GM13977 (cell line): Measurements from ENCODE around the gene STX1B.

Experiments used
- DNase-seq: peaks from one replicate; pipeline ENCODE4 v3.0.0; 2012; ENCODE audit warnings: low spot score
- in situ Hi-C: fragments of 300-500 bp; cut with MboI; formaldehyde crosslinking; loops from one replicate; pipeline ENCODE4 v1.12.0; 2022; ENCODE audit warnings: low sequenced_read_pairs, low pct_unique_long_range_greater_than_20kb, mixed read lengths, inconsistent platforms; ENCODE audit not compliant: unreplicated experiment
- TF ChIP-seq, protein P1 (sequence below): IDR thresholded peaks from 2 replicates; pipeline ENCODE4 v1.5.1; 2012; ENCODE audit warnings: mild to moderate bottlenecking, control low read depth; ENCODE audit not compliant: insufficient read depth; ENCODE audit errors: extremely low read depth, missing control alignments

Gene STX1B

DNA sequence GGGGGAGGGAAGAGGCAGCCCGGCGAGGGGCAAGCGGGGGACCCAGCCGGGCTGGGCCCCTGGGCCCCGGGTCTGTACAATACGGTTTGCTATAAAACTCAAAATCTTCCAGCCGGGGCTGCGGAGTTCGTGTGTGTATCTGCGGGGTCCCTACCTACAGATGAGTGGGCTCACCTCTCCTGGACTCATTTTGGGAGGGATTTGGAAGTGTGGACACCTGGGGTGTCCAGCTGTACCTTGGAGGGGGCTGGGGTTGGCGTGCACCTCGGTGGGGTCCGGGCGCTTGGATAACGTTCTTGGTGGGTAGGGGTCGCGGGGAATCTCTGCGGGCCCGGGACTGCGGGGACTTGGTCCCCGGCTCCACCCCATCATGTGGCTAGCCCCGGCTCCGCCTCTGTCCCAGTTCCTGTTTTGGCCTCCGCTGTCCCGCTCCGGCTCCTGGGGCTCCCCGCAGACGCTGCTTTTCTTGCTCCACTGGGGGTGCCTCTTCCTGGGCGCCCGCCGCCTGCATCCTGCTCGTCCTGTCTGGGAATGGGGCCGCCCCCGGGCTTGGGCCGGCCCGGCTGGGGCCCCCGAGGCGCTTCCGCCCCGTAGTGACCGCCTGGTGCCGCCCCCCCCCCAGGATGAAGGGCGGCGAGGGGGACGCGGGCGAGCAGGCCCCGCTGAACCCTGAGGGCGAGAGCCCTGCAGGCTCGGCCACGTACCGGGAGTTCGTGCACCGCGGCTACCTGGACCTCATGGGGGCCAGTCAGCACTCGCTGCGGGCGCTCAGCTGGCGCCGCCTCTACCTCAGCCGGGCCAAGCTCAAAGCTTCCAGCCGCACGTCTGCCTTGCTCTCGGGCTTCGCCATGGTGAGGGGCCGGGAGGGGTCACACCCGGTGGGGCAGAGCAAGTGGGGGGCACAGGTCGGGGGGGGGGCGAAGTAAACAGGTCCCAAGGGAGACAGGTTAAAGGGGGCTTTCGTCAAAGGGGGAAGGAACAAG, 61.5 kb downstream of the STX1B start, which contains the start of gene ORAI3:
ORAI3 (plus strand) TSS at position 402 of the 983 bp plus-strand sequence; CDS start at position 624, 222 bp downstream.
- TF ChIP-seq, protein P1, sequence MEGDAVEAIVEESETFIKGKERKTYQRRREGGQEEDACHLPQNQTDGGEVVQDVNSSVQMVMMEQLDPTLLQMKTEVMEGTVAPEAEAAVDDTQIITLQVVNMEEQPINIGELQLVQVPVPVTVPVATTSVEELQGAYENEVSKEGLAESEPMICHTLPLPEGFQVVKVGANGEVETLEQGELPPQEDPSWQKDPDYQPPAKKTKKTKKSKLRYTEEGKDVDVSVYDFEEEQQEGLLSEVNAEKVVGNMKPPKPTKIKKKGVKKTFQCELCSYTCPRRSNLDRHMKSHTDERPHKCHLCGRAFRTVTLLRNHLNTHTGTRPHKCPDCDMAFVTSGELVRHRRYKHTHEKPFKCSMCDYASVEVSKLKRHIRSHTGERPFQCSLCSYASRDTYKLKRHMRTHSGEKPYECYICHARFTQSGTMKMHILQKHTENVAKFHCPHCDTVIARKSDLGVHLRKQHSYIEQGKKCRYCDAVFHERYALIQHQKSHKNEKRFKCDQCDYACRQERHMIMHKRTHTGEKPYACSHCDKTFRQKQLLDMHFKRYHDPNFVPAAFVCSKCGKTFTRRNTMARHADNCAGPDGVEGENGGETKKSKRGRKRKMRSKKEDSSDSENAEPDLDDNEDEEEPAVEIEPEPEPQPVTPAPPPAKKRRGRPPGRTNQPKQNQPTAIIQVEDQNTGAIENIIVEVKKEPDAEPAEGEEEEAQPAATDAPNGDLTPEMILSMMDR, result no peak
- DNase-seq, result peak; percentile 88
- in situ Hi-C loops, result no loop called here

DNA sequence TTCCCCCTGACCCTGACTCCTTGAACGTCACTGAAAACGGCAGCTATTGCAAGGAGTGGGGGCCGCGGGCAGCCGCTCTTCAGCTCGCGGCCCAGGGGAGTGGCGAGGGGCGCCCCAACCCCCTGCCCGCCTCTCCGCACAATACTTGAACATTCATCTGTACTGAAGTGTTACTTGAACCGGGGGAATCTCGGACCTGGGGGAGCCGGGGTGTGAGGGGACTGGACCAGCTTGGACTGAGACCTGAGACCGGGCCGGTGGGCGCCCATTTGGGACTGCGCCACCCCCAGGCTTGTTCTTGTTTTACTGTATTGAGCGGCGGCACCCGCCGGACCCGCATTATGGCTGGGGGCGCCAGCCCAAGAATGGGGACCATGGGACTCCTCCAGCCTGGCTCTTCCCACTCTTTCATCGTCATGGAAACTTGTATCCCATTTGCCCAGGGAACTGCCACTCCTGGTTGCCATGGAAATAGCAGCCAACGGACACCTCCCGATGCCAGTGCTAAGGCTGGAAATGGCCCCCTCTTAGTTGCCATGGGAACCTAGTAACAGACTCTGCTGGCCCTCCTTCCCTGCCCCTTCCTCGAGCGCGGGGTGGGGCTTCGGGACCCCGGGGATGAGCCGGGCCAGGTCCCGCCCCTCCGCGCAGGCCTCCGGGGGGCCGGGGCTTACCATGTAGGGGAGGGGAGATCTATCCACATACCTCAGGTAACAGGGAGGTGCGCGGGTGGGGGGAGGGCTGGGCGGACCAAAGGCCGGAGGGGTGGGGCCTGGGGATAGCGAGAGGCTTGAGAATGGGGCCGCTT, 62.4 kb downstream of the STX1B start:
- in situ Hi-C loops, result no loop called here
- TF ChIP-seq, protein P1, result no peak
- peak; percentile 59 for DNase-seq

DNA sequence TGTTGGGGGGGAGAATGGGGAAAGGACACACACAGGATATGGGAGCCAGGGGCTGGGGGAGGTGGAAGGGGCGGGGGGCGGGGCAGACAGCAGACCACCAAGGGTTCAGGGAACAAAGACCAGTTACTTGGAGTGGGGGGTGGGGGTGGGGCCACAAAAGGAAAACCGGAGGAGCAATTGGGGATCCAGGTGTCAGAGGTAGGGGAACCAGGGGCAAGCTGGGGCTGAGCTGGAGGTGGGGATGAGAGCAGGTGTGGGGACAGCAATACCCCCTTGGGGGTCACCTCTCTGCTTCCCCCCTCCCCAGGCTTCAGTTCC, 62.9 kb downstream of the STX1B start:
- in situ Hi-C loops, result no loop called here
- no peak for DNase-seq
- TF ChIP-seq, protein P1, result no peak

DNA sequence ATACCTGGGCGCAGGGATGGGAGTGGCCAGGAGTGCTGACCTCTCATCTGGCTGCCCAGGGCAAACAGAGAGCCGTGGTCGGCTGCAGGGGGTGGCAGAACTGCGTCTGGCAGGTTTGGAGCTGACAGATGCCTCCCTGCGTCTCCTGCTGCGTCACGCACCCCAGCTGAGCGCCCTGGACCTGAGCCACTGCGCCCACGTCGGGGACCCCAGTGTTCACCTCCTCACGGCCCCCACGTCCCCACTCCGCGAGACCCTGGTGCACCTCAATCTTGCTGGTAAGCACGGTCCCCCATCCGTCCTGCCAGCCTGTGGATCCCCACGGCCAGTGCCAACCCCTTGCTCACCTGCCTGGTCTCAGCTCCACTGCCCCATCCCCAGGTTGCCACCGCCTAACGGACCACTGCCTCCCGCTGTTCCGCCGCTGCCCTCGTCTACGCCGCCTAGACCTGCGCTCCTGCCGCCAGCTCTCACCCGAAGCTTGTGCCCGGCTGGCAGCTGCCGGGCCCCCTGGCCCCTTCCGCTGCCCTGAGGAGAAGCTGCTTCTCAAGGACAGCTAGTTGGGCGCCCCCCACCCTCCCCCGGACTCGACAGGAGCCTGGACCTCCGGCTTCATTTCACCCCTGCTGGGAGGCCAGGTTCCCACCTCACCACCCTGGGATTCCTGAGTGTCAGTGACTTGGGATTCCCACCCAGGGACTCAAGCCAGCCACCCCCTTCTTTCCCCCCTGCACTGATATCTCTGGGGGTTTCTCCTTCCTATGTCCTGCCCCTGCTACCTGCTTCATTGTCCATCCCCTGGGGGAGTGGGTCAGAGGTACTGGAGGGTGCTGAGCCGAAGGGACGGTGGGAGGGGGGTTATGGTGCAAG, 63.5 kb downstream of the STX1B start:
- TF ChIP-seq, protein P1, result no peak
- no peak for DNase-seq
- in situ Hi-C loops, result no loop called here

DNA sequence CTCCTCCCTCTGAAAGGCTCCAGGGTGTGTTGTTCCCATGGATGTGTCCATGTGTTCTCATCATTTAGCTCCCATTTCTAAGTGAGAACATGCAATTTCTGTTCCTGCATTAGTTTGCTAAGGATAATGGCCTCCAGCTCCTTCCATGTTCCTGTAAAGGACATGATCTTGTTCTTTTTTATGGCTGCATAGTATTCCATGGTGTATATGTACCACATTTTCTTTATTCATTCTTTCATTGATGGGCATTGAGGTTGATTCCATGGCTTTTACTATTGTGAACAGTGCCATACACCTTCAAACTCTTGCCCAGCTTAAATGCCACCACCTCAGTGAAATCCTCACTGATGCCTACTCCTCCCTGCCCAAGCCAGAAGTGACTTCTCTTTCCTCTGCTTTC, 66.1 kb downstream of the STX1B start:
- TF ChIP-seq, protein P1, result no peak
- no peak for DNase-seq
- in situ Hi-C loops, result no loop called here

DNA sequence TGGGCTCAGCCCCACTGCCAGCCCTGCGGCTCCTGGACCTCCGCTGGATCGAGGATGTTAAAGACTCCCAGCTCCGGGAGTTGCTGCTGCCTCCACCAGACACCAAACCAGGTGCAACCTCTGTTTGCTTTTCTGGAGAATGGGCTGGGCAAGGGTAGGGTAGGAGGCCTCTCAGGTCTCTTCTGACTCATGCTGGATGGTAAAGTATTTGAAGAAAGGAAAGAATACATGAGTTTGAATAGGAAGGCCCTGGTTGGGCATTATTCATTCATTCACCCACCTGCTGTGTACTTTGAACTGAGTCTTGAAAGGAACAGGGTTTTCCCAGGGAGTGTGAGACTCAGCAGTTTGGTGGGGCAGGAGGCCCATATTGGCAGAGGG, 68.0 kb downstream of the STX1B start:
- no peak for DNase-seq
- TF ChIP-seq, protein P1, result no peak
- in situ Hi-C loops, result no loop called here
